Measurements from ENCODE around the gene HYAL1.
A peak's percentile ranks its signal among the peaks of the same experiment; 100 is the strongest.

HYAL1 gene

GRCh38 chr3:50340147-50340447 lies 36.7 kb upstream of the HYAL1 start:
- no peak for DNase-seq (ENCODE audit: low spot score)
- TF ChIP-seq CTCF (IDR thresholded peaks at IDR 0.05; ENCODE audit: extremely low read depth, missing control alignments): no peak

GRCh38 chr3:50339485-50340146 lies 36.2 kb upstream of the HYAL1 start:
- DNase-seq (ENCODE audit: low spot score): no peak
- TF ChIP-seq CTCF (IDR thresholded peaks at IDR 0.05; ENCODE audit: extremely low read depth, missing control alignments): no peak

- DNase-seq (ENCODE audit: low spot score): no peak
Observed at GRCh38 chr3:50338965-50339364, 35.6 kb upstream of the HYAL1 start.

GRCh38 chr3:50337175-50337861 lies 33.9 kb upstream of the HYAL1 start:
- peak; percentile 99 for DNase-seq (ENCODE audit: low spot score)
- no peak for TF ChIP-seq CTCF (IDR thresholded peaks at IDR 0.05; ENCODE audit: extremely low read depth, missing control alignments)

More at GRCh38 chr3:50338965-50339364, 35.6 kb upstream of the HYAL1 start:
- TF ChIP-seq CTCF (IDR thresholded peaks at IDR 0.05; ENCODE audit: extremely low read depth, missing control alignments): no peak

- no peak for DNase-seq (ENCODE audit: low spot score)
- TF ChIP-seq CTCF (IDR thresholded peaks at IDR 0.05; ENCODE audit: extremely low read depth, missing control alignments): no peak
Observed at GRCh38 chr3:50336452-50337174, 33.2 kb upstream of the HYAL1 start.

- DNase-seq (ENCODE audit: low spot score): no peak
- TF ChIP-seq CTCF (IDR thresholded peaks at IDR 0.05; ENCODE audit: extremely low read depth, missing control alignments): no peak
Observed at GRCh38 chr3:50334339-50335075, 31.1 kb upstream of the HYAL1 start.
